Frontal cortex (tissue), 4 donors: ENCODE results near the gene WDCP. TPM values are rescaled to one million over a fixed set of nuclear protein-coding genes. Genes with fewer than 3 reads are reported as not detected.
"Not testable (repeated sequence)": the region's sequence is repeated elsewhere in the genome, so short reads cannot be mapped to it uniquely, and the experiment has no call there.

Experiments
- DNase-seq, 2 donors: peaks; one replicate each; pipeline ENCODE4 v3.0.0; 2012; ENCODE audit warnings: low spot score in 2 of 2
- FAIRE-seq: peaks from 2 replicates; lab custom pipeline; 2012; peaks lifted over from hg19 to GRCh38; lab: Jason Lieb, UNC
- total RNA-seq: library from RNA; depleted of rRNA; stranded (reverse); fragments of >200 nt; gene quantifications from one replicate; pipeline ENCODE4 v1.2.3, GENCODE V29; 2014
- donor health status: control.
- donor health status: control.
- donor health status: control.

Gene WDCP
- total RNA-seq, 1 donor from 2014 or later = 27.3 TPM

GRCh38 chr2:24024996-24025663 is 22.1 kb downstream of the WDCP start:
- FAIRE-seq (no peak), DNase-seq (no peak)

GRCh38 chr2:24024018-24024417 is 23.2 kb downstream of the WDCP start:
- DNase-seq (no peak), FAIRE-seq (no peak)

- DNase-seq (no peak), FAIRE-seq (no peak)
Measured at GRCh38 chr2:24022975-24023575, 24.1 kb downstream of the WDCP start.

GRCh38 chr2:24022324-24022974 is 24.7 kb downstream of the WDCP start:
- FAIRE-seq (no peak), DNase-seq (no peak)

GRCh38 chr2:24021122-24021998 is 25.8 kb downstream of the WDCP start:
- FAIRE-seq (no peak), DNase-seq (no peak)

GRCh38 chr2:24020244-24020643 is 26.9 kb downstream of the WDCP start:
- DNase-seq (no peak), FAIRE-seq (no peak)

- DNase-seq (no peak), FAIRE-seq (no peak)
Measured at GRCh38 chr2:24019729-24020128, 27.5 kb downstream of the WDCP start.

GRCh38 chr2:24018241-24018640 is 28.9 kb downstream of the WDCP start:
- no peak for FAIRE-seq
- DNase-seq = no peak

- no peak for DNase-seq
- no peak for FAIRE-seq
Measured at GRCh38 chr2:24017711-24018110, 29.5 kb downstream of the WDCP start.

GRCh38 chr2:24016853-24017703 is 30.1 kb downstream of the WDCP start:
- DNase-seq (no peak), FAIRE-seq (no peak)

- FAIRE-seq (no peak), DNase-seq (no peak)
Measured at GRCh38 chr2:24016376-24016761, 30.8 kb downstream of the WDCP start.

GRCh38 chr2:24015562-24016375 is 31.4 kb downstream of the WDCP start:
- no peak for DNase-seq
- no peak for FAIRE-seq

- FAIRE-seq, DNase-seq: not testable (repeated sequence)
Measured at GRCh38 chr2:24014902-24015301, 32.3 kb downstream of the WDCP start.

- FAIRE-seq = no peak
- no peak for DNase-seq
Measured at GRCh38 chr2:24012521-24013188, 34.5 kb downstream of the WDCP start.

GRCh38 chr2:24011250-24012104 is 35.7 kb downstream of the WDCP start:
- DNase-seq = no peak
- FAIRE-seq = no peak

- DNase-seq (no peak), FAIRE-seq (no peak)
Measured at GRCh38 chr2:24010477-24011249, 36.5 kb downstream of the WDCP start.
